ENCODE data around the gene CDH19. TPM values are rescaled to one million over a fixed set of nuclear protein-coding genes. Genes with fewer than 3 reads are reported as not detected.

Gene CDH19
- total and polyA plus RNA-seq, 5 donors: 23.8 to 98.0 (median 29.8) TPM

- ATAC-seq (no peak), DNase-seq (no peak)
- no peak overlapping the region for H3K4me3 ChIP-seq (ENCODE audit: low read length)
- H3K27ac ChIP-seq (ENCODE audit: low read length): no peak overlapping the region
- H3K9me3 ChIP-seq (ENCODE audit: control insufficient read depth, low read length): no peaks in the 10 kb centered on the region
- no peaks in the 10 kb centered on the region for H3K4me1 ChIP-seq (ENCODE audit: control insufficient read depth, insufficient read depth, low read length)
- 63% methylated on average over 1 of the region's 1 CpG for WGBS
- H3K27me3 ChIP-seq (ENCODE audit: control insufficient read depth, insufficient read depth): no peaks in the 10 kb centered on the region
- intact Hi-C loops (cut with DNase I): no loop called here
Observed at GRCh38 chr18:66623821-66624220, 19.9 kb upstream of the CDH19 start.

- no peak for DNase-seq
- H3K4me1 ChIP-seq (ENCODE audit: control insufficient read depth, insufficient read depth, low read length): no peaks in the 10 kb centered on the region
- H3K9me3 ChIP-seq (ENCODE audit: control insufficient read depth, low read length): no peaks in the 10 kb centered on the region
- intact Hi-C loops (cut with DNase I): no loop called here
- WGBS: 89% methylated on average over 12 of the region's 12 CpGs
- H3K4me3 ChIP-seq (ENCODE audit: low read length): no peak overlapping the region
- ATAC-seq: no peak
- H3K27me3 ChIP-seq (ENCODE audit: control insufficient read depth, insufficient read depth): no peaks in the 10 kb centered on the region
- H3K27ac ChIP-seq (ENCODE audit: low read length): no peak overlapping the region
Observed at GRCh38 chr18:66621816-66622576, 18.1 kb upstream of the CDH19 start.

GRCh38 chr18:66616523-66616983, 12.7 kb upstream of the CDH19 start:
- intact Hi-C loops (cut with DNase I): no loop called here
- peak in 1 of 2 donors; percentile 26 for ATAC-seq

GRCh38 chr18:66615176-66615575, 11.3 kb upstream of the CDH19 start:
- H3K27me3 ChIP-seq (ENCODE audit: control insufficient read depth, insufficient read depth): no peaks in the 10 kb centered on the region
- intact Hi-C loops (cut with DNase I): no loop called here
- DNase-seq (no peak), ATAC-seq (peak in 1 of 2 donors; percentile 47)
- no peaks in the 10 kb centered on the region for H3K4me1 ChIP-seq (ENCODE audit: control insufficient read depth, insufficient read depth, low read length)
- H3K27ac ChIP-seq (ENCODE audit: low read length): no peak overlapping the region
- H3K4me3 ChIP-seq (ENCODE audit: low read length): no peak overlapping the region
- H3K9me3 ChIP-seq (ENCODE audit: control insufficient read depth, low read length): no peaks in the 10 kb centered on the region

More at GRCh38 chr18:66616523-66616983, 12.7 kb upstream of the CDH19 start:
- WGBS: 67% methylated on average over 4 of the region's 4 CpGs
- Histone ChIP-seq H3K27me3 (ENCODE audit: control insufficient read depth, insufficient read depth) (no peaks in the 10 kb centered on the region), H3K4me3 (ENCODE audit: low read length) (no peak overlapping the region), H3K4me1 (ENCODE audit: control insufficient read depth, insufficient read depth, low read length) (no peaks in the 10 kb centered on the region), H3K27ac (ENCODE audit: low read length) (no peak overlapping the region), H3K9me3 (ENCODE audit: control insufficient read depth, low read length) (no peaks in the 10 kb centered on the region)
- DNase-seq: no peak

GRCh38 chr18:66607632-66608031, 3.7 kb upstream of the CDH19 start:
- Histone ChIP-seq H3K4me1 (ENCODE audit: control insufficient read depth, insufficient read depth, low read length) (no peaks in the 10 kb centered on the region), H3K27me3 (ENCODE audit: control insufficient read depth, insufficient read depth) (no peaks in the 10 kb centered on the region), H3K4me3 (ENCODE audit: low read length) (no peak overlapping the region), H3K27ac (ENCODE audit: low read length) (no peak overlapping the region), H3K9me3 (ENCODE audit: control insufficient read depth, low read length) (no peaks in the 10 kb centered on the region)
- DNase-seq: no peak
- intact Hi-C loops (cut with DNase I): no loop called here
- 96% methylated on average over 6 of the region's 6 CpGs for WGBS
- no peak for ATAC-seq

- intact Hi-C loops (cut with DNase I): no loop called here
- Histone ChIP-seq H3K27ac (ENCODE audit: low read length) (no peak overlapping the region), H3K4me3 (ENCODE audit: low read length) (peak overlapping the region; percentile 71)
Observed at GRCh38 chr18:66601649-66602048, 2.2 kb downstream of the CDH19 start.

GRCh38 chr18:66599190-66599589, 4.7 kb downstream of the CDH19 start:
- DNase-seq (no peak), ATAC-seq (peak; percentile 46 to 48)
- no peak overlapping the region for H3K27ac ChIP-seq (ENCODE audit: low read length)
- peak overlapping the region; percentile 45 for H3K4me3 ChIP-seq (ENCODE audit: low read length)
- WGBS: 44% methylated on average over 3 of the region's 3 CpGs
- intact Hi-C loops (cut with DNase I): no loop called here
- no peaks in the 10 kb centered on the region for H3K4me1 ChIP-seq (ENCODE audit: control insufficient read depth, insufficient read depth, low read length)
- H3K27me3 ChIP-seq (ENCODE audit: control insufficient read depth, insufficient read depth): no peaks in the 10 kb centered on the region
- no peaks in the 10 kb centered on the region for H3K9me3 ChIP-seq (ENCODE audit: control insufficient read depth, low read length)

More at GRCh38 chr18:66601649-66602048, 2.2 kb downstream of the CDH19 start:
- no peak for DNase-seq
- Histone ChIP-seq H3K4me1 (ENCODE audit: control insufficient read depth, insufficient read depth, low read length) (no peaks in the 10 kb centered on the region), H3K27me3 (ENCODE audit: control insufficient read depth, insufficient read depth) (no peaks in the 10 kb centered on the region), H3K9me3 (ENCODE audit: control insufficient read depth, low read length) (no peaks in the 10 kb centered on the region)
- no peak for ATAC-seq
- 30% methylated on average over 3 of the region's 3 CpGs for WGBS

- ATAC-seq (no peak), DNase-seq (no peak)
- intact Hi-C loops (cut with DNase I): no loop called here
- H3K27ac ChIP-seq (ENCODE audit: low read length): no peak overlapping the region
- H3K4me3 ChIP-seq (ENCODE audit: low read length): no peak overlapping the region
- H3K4me1 ChIP-seq (ENCODE audit: control insufficient read depth, insufficient read depth, low read length): no peaks in the 10 kb centered on the region
- no peaks in the 10 kb centered on the region for H3K9me3 ChIP-seq (ENCODE audit: control insufficient read depth, low read length)
- H3K27me3 ChIP-seq (ENCODE audit: control insufficient read depth, insufficient read depth): no peaks in the 10 kb centered on the region
- 86% methylated on average over 4 of the region's 4 CpGs for WGBS
Observed at GRCh38 chr18:66587430-66587829, 16.5 kb downstream of the CDH19 start.

GRCh38 chr18:66582211-66582610, 21.7 kb downstream of the CDH19 start:
- intact Hi-C loops (cut with DNase I): no loop called here
- Histone ChIP-seq H3K4me3 (ENCODE audit: low read length) (no peak overlapping the region), H3K27me3 (ENCODE audit: control insufficient read depth, insufficient read depth) (no peaks in the 10 kb centered on the region), H3K27ac (ENCODE audit: low read length) (no peak overlapping the region), H3K4me1 (ENCODE audit: control insufficient read depth, insufficient read depth, low read length) (no peaks in the 10 kb centered on the region), H3K9me3 (ENCODE audit: control insufficient read depth, low read length) (no peaks in the 10 kb centered on the region)
- no peak for DNase-seq
- ATAC-seq: no peak

GRCh38 chr18:66575263-66575662, 28.6 kb downstream of the CDH19 start:
- H3K27me3 ChIP-seq (ENCODE audit: control insufficient read depth, insufficient read depth): no peaks in the 10 kb centered on the region
- H3K27ac ChIP-seq (ENCODE audit: low read length): no peak overlapping the region
- ATAC-seq (no peak), DNase-seq (no peak)
- H3K9me3 ChIP-seq (ENCODE audit: control insufficient read depth, low read length): no peaks in the 10 kb centered on the region
- no peak overlapping the region for H3K4me3 ChIP-seq (ENCODE audit: low read length)
- intact Hi-C loops (cut with DNase I): no loop called here
- WGBS: 84% methylated on average over 2 of the region's 2 CpGs
- no peaks in the 10 kb centered on the region for H3K4me1 ChIP-seq (ENCODE audit: control insufficient read depth, insufficient read depth, low read length)

GRCh38 chr18:66571845-66572244, 32.0 kb downstream of the CDH19 start:
- intact Hi-C loops (cut with DNase I): no loop called here
- H3K4me1 ChIP-seq (ENCODE audit: control insufficient read depth, insufficient read depth, low read length): no peaks in the 10 kb centered on the region
- no peak for ATAC-seq
- no peak overlapping the region for H3K27ac ChIP-seq (ENCODE audit: low read length)
- H3K9me3 ChIP-seq (ENCODE audit: control insufficient read depth, low read length): no peaks in the 10 kb centered on the region
- no peak for DNase-seq
- H3K4me3 ChIP-seq (ENCODE audit: low read length): no peak overlapping the region
- H3K27me3 ChIP-seq (ENCODE audit: control insufficient read depth, insufficient read depth): no peaks in the 10 kb centered on the region
- 80% methylated on average over 6 of the region's 6 CpGs for WGBS

GRCh38 chr18:66566616-66567015, 37.3 kb downstream of the CDH19 start:
- H3K4me3 ChIP-seq (ENCODE audit: low read length): no peak overlapping the region
- H3K27me3 ChIP-seq (ENCODE audit: control insufficient read depth, insufficient read depth): no peaks in the 10 kb centered on the region
- H3K27ac ChIP-seq (ENCODE audit: low read length): no peak overlapping the region
- DNase-seq (no peak), ATAC-seq (no peak)
- WGBS: 56% methylated on average over 5 of the region's 5 CpGs
- H3K4me1 ChIP-seq (ENCODE audit: control insufficient read depth, insufficient read depth, low read length): no peaks in the 10 kb centered on the region
- no peaks in the 10 kb centered on the region for H3K9me3 ChIP-seq (ENCODE audit: control insufficient read depth, low read length)
- intact Hi-C loops (cut with DNase I): no loop called here

Data from right cardiac atrium (tissue), 5 donors.